ENCODE data around the gene UBA3. TPM values are rescaled to one million over a fixed set of nuclear protein-coding genes. Genes with fewer than 3 reads are reported as not detected.

UBA3 gene
- total RNA-seq, 1 experiment from 2014 or later, result 40.5 TPM

DNA sequence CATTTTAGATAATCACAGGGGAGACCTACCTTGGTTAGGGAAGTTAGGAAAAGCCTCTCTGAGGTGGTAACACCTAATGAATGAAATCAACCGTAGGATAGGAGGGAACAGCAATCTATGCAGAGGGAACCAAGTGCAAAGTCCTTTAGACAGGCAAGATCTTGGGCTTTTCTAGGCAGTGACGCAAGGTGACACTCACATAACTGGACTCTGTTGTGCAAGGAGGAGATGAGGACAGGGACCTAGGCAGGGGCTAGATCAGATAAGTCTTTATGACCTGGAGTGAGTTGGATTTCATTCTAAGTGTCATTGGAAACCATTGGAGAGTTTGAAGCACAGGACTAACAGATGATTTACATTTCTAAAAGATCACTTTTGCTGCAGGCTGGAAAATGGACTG lies 46.8 kb upstream of the UBA3 start:
- Histone ChIP-seq H3K27ac (ENCODE audit: low read depth, low read length, poor library complexity, severe bottlenecking) (no peak overlapping the region), H3K4me3 (ENCODE audit: low read depth, low read length, poor library complexity, severe bottlenecking) (no peak overlapping the region), H3K36me3 (ENCODE audit: insufficient read depth, low read length, poor library complexity, severe bottlenecking) (no peaks in the 10 kb centered on the region), H3K27me3 (replicated peaks; ENCODE audit: insufficient read depth, low read depth, low read length, poor library complexity) (no peaks in the 10 kb centered on the region), H3K4me1 (ENCODE audit: insufficient read depth, low read length, poor library complexity, severe bottlenecking) (no peaks in the 10 kb centered on the region), H3K9me3 (ENCODE audit: low read depth, low read length, poor library complexity, severe bottlenecking) (no peaks in the 10 kb centered on the region)
- TF ChIP-seq, protein P1, sequence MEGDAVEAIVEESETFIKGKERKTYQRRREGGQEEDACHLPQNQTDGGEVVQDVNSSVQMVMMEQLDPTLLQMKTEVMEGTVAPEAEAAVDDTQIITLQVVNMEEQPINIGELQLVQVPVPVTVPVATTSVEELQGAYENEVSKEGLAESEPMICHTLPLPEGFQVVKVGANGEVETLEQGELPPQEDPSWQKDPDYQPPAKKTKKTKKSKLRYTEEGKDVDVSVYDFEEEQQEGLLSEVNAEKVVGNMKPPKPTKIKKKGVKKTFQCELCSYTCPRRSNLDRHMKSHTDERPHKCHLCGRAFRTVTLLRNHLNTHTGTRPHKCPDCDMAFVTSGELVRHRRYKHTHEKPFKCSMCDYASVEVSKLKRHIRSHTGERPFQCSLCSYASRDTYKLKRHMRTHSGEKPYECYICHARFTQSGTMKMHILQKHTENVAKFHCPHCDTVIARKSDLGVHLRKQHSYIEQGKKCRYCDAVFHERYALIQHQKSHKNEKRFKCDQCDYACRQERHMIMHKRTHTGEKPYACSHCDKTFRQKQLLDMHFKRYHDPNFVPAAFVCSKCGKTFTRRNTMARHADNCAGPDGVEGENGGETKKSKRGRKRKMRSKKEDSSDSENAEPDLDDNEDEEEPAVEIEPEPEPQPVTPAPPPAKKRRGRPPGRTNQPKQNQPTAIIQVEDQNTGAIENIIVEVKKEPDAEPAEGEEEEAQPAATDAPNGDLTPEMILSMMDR (conservative IDR thresholded peaks at IDR 0.05; ENCODE audit: low read depth, low read length), result no peak
- TF ChIP-seq EZH2 (IDR thresholded peaks at IDR 0.05; ENCODE audit: borderline replicate concordance, low read depth, low read length, poor library complexity, severe bottlenecking), result no peak
- CTCF ChIA-PET, result no interaction called here
- no peak for DNase-seq (ENCODE audit: low spot score)
- BruUV-seq (replicated peaks), result no TSS peak
- POLR2A ChIA-PET (ENCODE audit: low non-redundant PET), result no interaction called here
- intact Hi-C loops (cut with micrococcal nuclease; ENCODE audit: unreplicated experiment), result no loop called here

DNA sequence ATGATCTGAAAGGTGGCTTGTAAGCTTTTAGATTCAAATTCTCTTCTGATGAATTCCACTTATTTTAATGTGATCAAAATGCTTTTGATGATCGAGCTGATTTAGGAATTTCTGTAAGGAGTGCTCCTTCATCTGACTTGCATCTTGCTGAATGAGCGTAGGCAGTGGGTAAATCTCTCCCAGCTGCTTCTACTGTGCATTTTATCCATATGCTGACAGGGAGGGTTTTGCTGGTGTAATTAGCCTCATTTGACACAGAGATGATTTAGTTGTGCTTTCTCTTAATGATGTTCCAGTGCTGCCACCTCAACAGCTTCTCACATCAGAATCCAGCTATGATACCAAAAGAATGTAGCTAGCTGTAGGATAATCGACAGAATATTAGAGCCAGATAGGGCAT lies 46.1 kb upstream of the UBA3 start:
- TF ChIP-seq EZH2 (IDR thresholded peaks at IDR 0.05; ENCODE audit: borderline replicate concordance, low read depth, low read length, poor library complexity, severe bottlenecking), result no peak
- TF ChIP-seq, protein P1 (conservative IDR thresholded peaks at IDR 0.05; ENCODE audit: low read depth, low read length), result no peak
- POLR2A ChIA-PET (ENCODE audit: low non-redundant PET), result no interaction called here

DNA sequence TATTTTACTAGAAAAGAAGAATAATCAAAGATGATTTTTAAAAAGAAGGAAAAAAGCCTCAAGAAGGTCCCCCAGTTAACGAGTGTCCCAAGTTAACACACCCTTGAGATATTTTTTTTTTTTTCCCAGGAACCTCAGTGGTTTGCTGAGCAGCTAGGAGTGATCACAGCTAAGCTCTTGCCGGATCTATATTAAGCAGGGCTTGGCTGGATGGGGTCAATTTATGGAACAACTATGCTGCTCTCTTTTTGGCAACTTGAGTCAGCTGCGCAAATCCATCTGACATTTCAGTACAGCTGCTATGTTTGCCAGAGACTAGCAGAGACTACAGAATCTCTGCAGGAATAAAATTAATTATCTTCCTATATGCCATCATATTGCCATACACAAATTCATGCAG lies 42.2 kb upstream of the UBA3 start, which contains the start of gene LMOD3:
LMOD3 (minus strand) TSS at position 193 of the 400 bp plus-strand sequence. CDS start 209 bp downstream, outside the sequence.
- intact Hi-C loops (cut with micrococcal nuclease; ENCODE audit: unreplicated experiment), result no loop called here
- H3K4me3 ChIP-seq (ENCODE audit: low read depth, low read length, poor library complexity, severe bottlenecking), result no peak within 1 kb of the TSS
- no TSS peak for BruUV-seq (replicated peaks)
- H3K27ac ChIP-seq (ENCODE audit: low read depth, low read length, poor library complexity, severe bottlenecking), result no peak within 1 kb of the TSS
- ChIA-PET CTCF (no interaction called here), POLR2A (ENCODE audit: low non-redundant PET) (no interaction called here)
- DNase-seq (ENCODE audit: low spot score), result no peak
- no peaks in the 10 kb centered on the region for H3K27me3 ChIP-seq (replicated peaks; ENCODE audit: insufficient read depth, low read depth, low read length, poor library complexity)
- H3K9me3 ChIP-seq (ENCODE audit: low read depth, low read length, poor library complexity, severe bottlenecking), result no peaks in the 10 kb centered on the region
- TF ChIP-seq EZH2 (IDR thresholded peaks at IDR 0.05; ENCODE audit: borderline replicate concordance, low read depth, low read length, poor library complexity, severe bottlenecking), result no peak
- TF ChIP-seq, protein P1 (conservative IDR thresholded peaks at IDR 0.05; ENCODE audit: low read depth, low read length), result no peak
- H3K36me3 ChIP-seq (ENCODE audit: insufficient read depth, low read length, poor library complexity, severe bottlenecking), result no peaks in the 10 kb centered on the region
- no peaks in the 10 kb centered on the region for H3K4me1 ChIP-seq (ENCODE audit: insufficient read depth, low read length, poor library complexity, severe bottlenecking)

More for the DNA sequence above, 46.1 kb upstream of the UBA3 start:
- CTCF ChIA-PET, result no interaction called here
- H3K27ac ChIP-seq (ENCODE audit: low read depth, low read length, poor library complexity, severe bottlenecking), result no peak overlapping the region
- no peaks in the 10 kb centered on the region for H3K4me1 ChIP-seq (ENCODE audit: insufficient read depth, low read length, poor library complexity, severe bottlenecking)
- no peaks in the 10 kb centered on the region for H3K9me3 ChIP-seq (ENCODE audit: low read depth, low read length, poor library complexity, severe bottlenecking)
- DNase-seq (ENCODE audit: low spot score), result no peak
- no peak overlapping the region for H3K4me3 ChIP-seq (ENCODE audit: low read depth, low read length, poor library complexity, severe bottlenecking)
- no peaks in the 10 kb centered on the region for H3K36me3 ChIP-seq (ENCODE audit: insufficient read depth, low read length, poor library complexity, severe bottlenecking)
- H3K27me3 ChIP-seq (replicated peaks; ENCODE audit: insufficient read depth, low read depth, low read length, poor library complexity), result no peaks in the 10 kb centered on the region
- intact Hi-C loops (cut with micrococcal nuclease; ENCODE audit: unreplicated experiment), result no loop called here
- no TSS peak for BruUV-seq (replicated peaks)

All from A673 (cell line).